ENCODE data around the gene PTCD1. TPM values are rescaled to one million over a fixed set of nuclear protein-coding genes. Genes with fewer than 3 reads are reported as not detected.

Gene PTCD1
- total RNA-seq, 1 experiment from 2014 or later = 7.3 TPM

DNA sequence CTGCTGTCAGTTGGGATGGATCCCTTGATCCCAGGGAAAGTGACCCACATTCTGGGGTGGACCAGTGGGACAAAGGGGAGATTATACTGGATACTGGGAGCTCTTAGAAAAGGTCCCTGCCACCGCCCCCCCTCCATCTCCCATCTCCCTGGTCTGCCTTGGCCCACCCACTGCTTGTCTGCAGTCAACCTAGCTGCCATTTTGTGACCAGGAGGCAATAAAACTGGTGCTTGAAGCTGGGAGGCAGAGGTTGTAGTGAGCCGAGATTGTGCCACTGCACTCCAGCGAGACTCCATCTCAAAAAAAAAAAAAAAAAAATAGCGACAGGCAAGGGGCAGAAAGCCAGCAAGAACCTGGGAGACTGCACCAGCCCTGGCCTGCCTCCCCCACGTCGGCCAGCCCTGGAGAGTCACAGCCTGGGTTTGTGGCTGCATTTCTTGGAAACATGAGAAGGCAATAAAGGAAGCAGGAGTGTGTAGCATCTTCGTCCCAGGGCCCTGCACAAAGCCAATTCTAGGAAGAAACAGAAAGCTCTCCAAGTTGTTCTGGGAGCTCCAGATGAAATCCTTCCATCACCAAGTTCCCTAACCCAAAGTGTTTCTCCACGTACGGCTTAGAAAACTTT is 68.7 kb downstream of the PTCD1 start:
- no peaks in the 10 kb centered on the region for H3K9me3 ChIP-seq (replicated peaks)
- H3K4me3 ChIP-seq = no peak overlapping the region
- H3K27ac ChIP-seq = no peak overlapping the region
- DNase-seq (ENCODE audit: low read depth in 1 of 2, low spot score in 2 of 2) = no peak
- no peaks in the 10 kb centered on the region for H3K27me3 ChIP-seq (replicated peaks)
- H3K4me1 ChIP-seq (replicated peaks) = peaks cover 8% of the 10 kb centered on the region
- peaks cover 34% of the 10 kb centered on the region for H3K36me3 ChIP-seq

DNA sequence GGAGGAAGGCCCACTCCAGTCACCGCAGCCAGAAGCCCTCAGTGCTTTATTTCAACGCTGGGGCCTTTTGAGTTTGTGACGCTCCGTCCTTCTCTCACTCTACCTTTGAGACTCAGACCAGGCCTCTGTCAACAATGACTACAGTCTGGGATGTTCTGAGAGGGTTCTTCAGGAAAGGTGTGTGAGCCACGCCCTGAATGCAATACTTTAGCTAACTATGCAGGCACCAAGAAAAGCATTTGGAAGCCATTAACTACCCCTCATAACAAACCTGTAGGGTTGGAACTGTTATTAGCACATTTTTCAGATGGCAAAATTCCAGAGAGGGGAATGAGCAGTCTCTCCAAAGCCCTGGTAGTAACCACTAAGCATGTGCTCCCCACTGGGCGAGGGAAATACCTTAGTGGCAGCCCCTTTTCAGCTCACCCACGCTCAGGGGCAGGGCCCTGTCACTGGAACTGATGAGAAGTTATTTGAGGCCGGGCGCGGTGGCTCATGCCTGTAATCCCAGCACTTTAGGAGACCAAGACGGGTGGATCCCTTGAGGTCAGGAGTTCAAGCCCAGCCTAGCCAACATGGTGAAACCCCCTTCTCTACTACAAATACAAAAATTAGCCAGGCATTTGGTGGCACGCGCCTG is 69.7 kb downstream of the PTCD1 start:
- Histone ChIP-seq H3K4me3 (no peak overlapping the region), H3K27ac (no peak overlapping the region), H3K9me3 (replicated peaks) (no peaks in the 10 kb centered on the region), H3K36me3 (peaks cover 40% of the 10 kb centered on the region), H3K27me3 (replicated peaks) (no peaks in the 10 kb centered on the region), H3K4me1 (replicated peaks) (peaks cover 3% of the 10 kb centered on the region)
- no peak for DNase-seq (ENCODE audit: low read depth in 1 of 2, low spot score in 2 of 2)

Other genes starting within 250 kb of the PTCD1 start
- not detected in 2 replicates for gene KPNA7, start 230.7 kb downstream of the PTCD1 start, total RNA-seq (2014; rRNA removed; shearing (Covaris generic))
- gene MYH16, start 166.0 kb downstream of the PTCD1 start, total RNA-seq (2014; rRNA removed; shearing (Covaris generic)) = 0.41 TPM in 1 of 2 replicates, not detected in the other
- 186 and 242 TPM in 2 replicates for gene ARPC1A, start 112.9 kb downstream of the PTCD1 start, total RNA-seq (2014; rRNA removed; shearing (Covaris generic))
- 231 and 362 TPM in 2 replicates for gene ARPC1B, start 64.1 kb downstream of the PTCD1 start, total RNA-seq (2014; rRNA removed; shearing (Covaris generic))
- 150 and 155 TPM in 2 replicates for gene PDAP1, start 30.2 kb downstream of the PTCD1 start, total RNA-seq (2014; rRNA removed; shearing (Covaris generic))
- 109 and 152 TPM in 2 replicates for gene BUD31, start 29.8 kb downstream of the PTCD1 start, total RNA-seq (2014; rRNA removed; shearing (Covaris generic))
- gene CPSF4, start 145 bp upstream of the PTCD1 start, total RNA-seq (2014; rRNA removed; shearing (Covaris generic)) = 32.7 and 39.6 TPM in 2 replicates
- gene ATP5MF, start 27.4 kb upstream of the PTCD1 start, total RNA-seq (2014; rRNA removed; shearing (Covaris generic)) = 650 and 1,516 TPM in 2 replicates
- gene ZNF789, start 34.1 kb upstream of the PTCD1 start, total RNA-seq (2014; rRNA removed; shearing (Covaris generic)) = 3.1 and 11.4 TPM in 2 replicates
- gene ZNF394, start 61.5 kb upstream of the PTCD1 start, total RNA-seq (2014; rRNA removed; shearing (Covaris generic)) = 16.3 and 24.0 TPM in 2 replicates
- 10.2 and 16.1 TPM in 2 replicates for gene ZKSCAN5, start 65.9 kb upstream of the PTCD1 start, total RNA-seq (2014; rRNA removed; shearing (Covaris generic))
- 6.8 and 7.9 TPM in 2 replicates for gene FAM200A, start 113.3 kb upstream of the PTCD1 start, total RNA-seq (2014; rRNA removed; shearing (Covaris generic))
- 107 and 109 TPM in 2 replicates for gene ZNF655, start 119.8 kb upstream of the PTCD1 start, total RNA-seq (2014; rRNA removed; shearing (Covaris generic))
- gene TMEM225B, start 159.5 kb upstream of the PTCD1 start, total RNA-seq (2014; rRNA removed; shearing (Covaris generic)) = 0.41 and 1.1 TPM in 2 replicates
- gene ZSCAN25, start 178.1 kb upstream of the PTCD1 start, total RNA-seq (2014; rRNA removed; shearing (Covaris generic)) = 26.9 and 28.3 TPM in 2 replicates
- 0.37 and 1.8 TPM in 2 replicates for gene CYP3A5, start 241.2 kb upstream of the PTCD1 start, total RNA-seq (2014; rRNA removed; shearing (Covaris generic))

All from SJSA1 (cell line).